ENCODE data around the gene EIPR1. TPM values are rescaled to one million over a fixed set of nuclear protein-coding genes. Genes with fewer than 3 reads are reported as not detected.

EIPR1 gene
- total RNA-seq, 2 donors from 2014 or later: 18.8 to 39.1 TPM

- intact Hi-C loops (cut with DNase I): no loop called here
- no peak for DNase-seq
These were observed 230.6 kb downstream of the EIPR1 start for GRCh38 chr2:3146772-3147650.

DNA sequence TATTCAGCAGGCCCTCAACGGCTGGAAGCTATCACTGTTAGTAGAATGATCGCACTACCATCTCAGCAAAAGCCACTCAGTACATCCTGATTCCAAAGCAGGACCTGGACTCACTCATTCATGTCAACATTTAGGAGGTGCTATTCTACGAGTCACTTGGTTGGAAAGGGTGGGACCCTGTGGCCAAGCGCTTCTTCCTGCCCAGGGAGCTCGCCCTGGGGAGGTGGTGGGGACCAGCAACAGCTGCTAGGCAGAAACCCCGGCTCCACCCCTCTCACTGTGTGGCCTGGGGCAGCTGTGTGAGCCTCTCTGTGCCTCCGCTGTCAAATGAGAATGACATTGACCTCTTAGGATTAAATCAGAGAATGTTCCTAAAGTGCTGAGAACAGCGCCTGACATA is 231.4 kb downstream of the EIPR1 start:
- Histone ChIP-seq H3K9ac (ENCODE audit: low read depth in 2 of 2, low read length in 2 of 2) (no peak overlapping the region), H3K36me3 (no peaks in the 10 kb centered on the region), H3K4me1 (no peaks in the 10 kb centered on the region), H3K27me3 (no peaks in the 10 kb centered on the region), H3K4me3 (no peak overlapping the region), H3K27ac (no peak overlapping the region), H3K9me3 (no peaks in the 10 kb centered on the region)
- TF ChIP-seq, protein P1, sequence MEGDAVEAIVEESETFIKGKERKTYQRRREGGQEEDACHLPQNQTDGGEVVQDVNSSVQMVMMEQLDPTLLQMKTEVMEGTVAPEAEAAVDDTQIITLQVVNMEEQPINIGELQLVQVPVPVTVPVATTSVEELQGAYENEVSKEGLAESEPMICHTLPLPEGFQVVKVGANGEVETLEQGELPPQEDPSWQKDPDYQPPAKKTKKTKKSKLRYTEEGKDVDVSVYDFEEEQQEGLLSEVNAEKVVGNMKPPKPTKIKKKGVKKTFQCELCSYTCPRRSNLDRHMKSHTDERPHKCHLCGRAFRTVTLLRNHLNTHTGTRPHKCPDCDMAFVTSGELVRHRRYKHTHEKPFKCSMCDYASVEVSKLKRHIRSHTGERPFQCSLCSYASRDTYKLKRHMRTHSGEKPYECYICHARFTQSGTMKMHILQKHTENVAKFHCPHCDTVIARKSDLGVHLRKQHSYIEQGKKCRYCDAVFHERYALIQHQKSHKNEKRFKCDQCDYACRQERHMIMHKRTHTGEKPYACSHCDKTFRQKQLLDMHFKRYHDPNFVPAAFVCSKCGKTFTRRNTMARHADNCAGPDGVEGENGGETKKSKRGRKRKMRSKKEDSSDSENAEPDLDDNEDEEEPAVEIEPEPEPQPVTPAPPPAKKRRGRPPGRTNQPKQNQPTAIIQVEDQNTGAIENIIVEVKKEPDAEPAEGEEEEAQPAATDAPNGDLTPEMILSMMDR (IDR thresholded peaks at IDR 0.05): no peak
- intact Hi-C loops (cut with DNase I): no loop called here
- no peak for DNase-seq

More at GRCh38 chr2:3146772-3147650, 230.6 kb downstream of the EIPR1 start:
- Histone ChIP-seq H3K27me3 (no peaks in the 10 kb centered on the region), H3K4me1 (no peaks in the 10 kb centered on the region), H3K9me3 (no peaks in the 10 kb centered on the region), H3K9ac (ENCODE audit: low read depth in 2 of 2, low read length in 2 of 2) (no peak overlapping the region), H3K27ac (no peak overlapping the region), H3K4me3 (no peak overlapping the region), H3K36me3 (no peaks in the 10 kb centered on the region)
- TF ChIP-seq, protein P1 (IDR thresholded peaks at IDR 0.05): no peak

DNA sequence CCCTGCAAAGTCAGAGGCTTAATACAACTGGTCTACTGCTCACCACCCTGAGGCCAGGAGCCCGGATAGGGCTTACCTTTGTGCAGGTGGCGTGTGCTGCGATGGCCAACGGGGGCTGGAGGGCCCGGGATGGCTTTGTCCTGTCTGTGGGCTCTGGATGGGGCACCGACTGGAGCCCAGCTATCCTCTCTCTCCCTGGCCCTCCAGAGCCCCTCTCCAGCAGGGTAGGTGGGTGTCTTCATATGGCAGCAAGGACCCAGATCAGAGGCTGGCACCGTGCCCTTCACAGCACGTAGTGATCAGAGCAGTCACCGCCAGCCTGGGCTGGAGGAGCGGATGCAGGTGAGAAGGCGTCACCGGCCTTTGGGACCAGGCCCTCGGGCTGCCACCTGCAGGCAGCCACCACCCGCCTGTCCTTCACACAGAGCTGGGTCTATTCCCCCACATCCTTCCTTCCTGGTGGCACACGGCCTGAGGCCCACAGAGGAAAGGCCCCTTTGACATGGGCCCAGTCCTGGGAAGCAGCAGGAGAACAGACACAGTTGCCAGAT is 232.1 kb downstream of the EIPR1 start:
- intact Hi-C loops (cut with DNase I): no loop called here
- TF ChIP-seq, protein P1 (IDR thresholded peaks at IDR 0.05): no peak
- Histone ChIP-seq H3K36me3 (no peaks in the 10 kb centered on the region), H3K27ac (no peak overlapping the region), H3K4me1 (no peaks in the 10 kb centered on the region), H3K27me3 (no peaks in the 10 kb centered on the region), H3K9ac (ENCODE audit: low read depth in 2 of 2, low read length in 2 of 2) (no peak overlapping the region), H3K4me3 (no peak overlapping the region), H3K9me3 (no peaks in the 10 kb centered on the region)
- no peak for DNase-seq

GRCh38 chr2:3144856-3145255 is 232.8 kb downstream of the EIPR1 start:
- no peaks in the 10 kb centered on the region for H3K27me3 ChIP-seq
- H3K9me3 ChIP-seq: no peaks in the 10 kb centered on the region
- H3K4me3 ChIP-seq: no peak overlapping the region
- H3K4me1 ChIP-seq: no peaks in the 10 kb centered on the region
- DNase-seq: no peak
- intact Hi-C loops (cut with DNase I): no loop called here
- H3K9ac ChIP-seq (ENCODE audit: low read depth in 2 of 2, low read length in 2 of 2): no peak overlapping the region
- H3K27ac ChIP-seq: no peak overlapping the region
- TF ChIP-seq, protein P1 (IDR thresholded peaks at IDR 0.05): no peak
- no peaks in the 10 kb centered on the region for H3K36me3 ChIP-seq

DNA sequence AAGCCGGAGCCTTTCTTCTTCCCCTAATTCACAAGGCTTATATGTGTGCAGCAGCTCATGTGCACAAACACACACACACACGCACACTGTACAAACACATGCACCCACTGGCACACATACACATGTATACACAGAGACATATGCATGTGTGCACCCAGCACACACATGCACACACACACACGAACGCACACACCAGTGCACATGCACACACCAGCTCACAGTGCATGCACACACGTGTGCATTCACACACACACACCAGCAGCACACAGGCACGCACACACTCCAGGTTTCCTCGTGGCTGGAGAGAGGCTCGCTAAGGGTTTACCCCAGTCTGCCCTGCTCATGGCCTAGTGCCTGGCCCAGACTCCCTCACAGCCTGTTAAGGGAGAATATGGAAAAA is 234.0 kb downstream of the EIPR1 start:
- no peak overlapping the region for H3K27ac ChIP-seq
- TF ChIP-seq, protein P1 (IDR thresholded peaks at IDR 0.05): no peak
- H3K9me3 ChIP-seq: no peaks in the 10 kb centered on the region
- no peaks in the 10 kb centered on the region for H3K4me1 ChIP-seq
- DNase-seq: no peak
- no peaks in the 10 kb centered on the region for H3K27me3 ChIP-seq
- no peaks in the 10 kb centered on the region for H3K36me3 ChIP-seq
- intact Hi-C loops (cut with DNase I): no loop called here
- no peak overlapping the region for H3K9ac ChIP-seq (ENCODE audit: low read depth in 2 of 2, low read length in 2 of 2)
- H3K4me3 ChIP-seq: no peak overlapping the region

Data from colonic mucosa (tissue), 4 donors.